ENCODE data around the gene ZNHIT6.
A peak's percentile ranks its signal among the peaks of the same experiment; 100 is the strongest.
"Not testable (repeated sequence)": the region's sequence is repeated elsewhere in the genome, so short reads cannot be mapped to it uniquely, and the experiment has no call there.

ZNHIT6 gene

GRCh38 chr1:85663382-85663781 lies 44.9 kb downstream of the ZNHIT6 start:
- DNase-seq: no peak

GRCh38 chr1:85661767-85662166 lies 46.5 kb downstream of the ZNHIT6 start:
- DNase-seq: no peak

GRCh38 chr1:85660541-85660940 lies 47.7 kb downstream of the ZNHIT6 start:
- no peak for DNase-seq

GRCh38 chr1:85659174-85659573 lies 49.1 kb downstream of the ZNHIT6 start:
- no peak for DNase-seq

- no peak for DNase-seq
Observed at GRCh38 chr1:85656948-85657347, 51.3 kb downstream of the ZNHIT6 start.

GRCh38 chr1:85656256-85656655 lies 52.0 kb downstream of the ZNHIT6 start:
- no peak for DNase-seq

- DNase-seq: no peak
Observed at GRCh38 chr1:85655315-85655714, 52.9 kb downstream of the ZNHIT6 start.

GRCh38 chr1:85654066-85654782 lies 54.0 kb downstream of the ZNHIT6 start:
- DNase-seq: no peak

- no peak for DNase-seq
Observed at GRCh38 chr1:85652327-85652726, 55.9 kb downstream of the ZNHIT6 start.

GRCh38 chr1:85650645-85651044 lies 57.6 kb downstream of the ZNHIT6 start:
- no peak for DNase-seq

- DNase-seq: no peak
Observed at GRCh38 chr1:85649591-85649990, 58.6 kb downstream of the ZNHIT6 start.

GRCh38 chr1:85641598-85642556 lies 66.4 kb downstream of the ZNHIT6 start:
- DNase-seq: peak; percentile 2

- DNase-seq: not testable (repeated sequence)
Observed at GRCh38 chr1:85639920-85640319, 68.3 kb downstream of the ZNHIT6 start.

GRCh38 chr1:85638412-85638811 lies 69.8 kb downstream of the ZNHIT6 start:
- DNase-seq: no peak

- no peak for DNase-seq
Observed at GRCh38 chr1:85630493-85630892, 77.7 kb downstream of the ZNHIT6 start.

- DNase-seq: no peak
Observed at GRCh38 chr1:85629532-85629920, 78.7 kb downstream of the ZNHIT6 start.

- no peak for DNase-seq
Observed at GRCh38 chr1:85628791-85629531, 79.3 kb downstream of the ZNHIT6 start.

GRCh38 chr1:85626818-85627217 lies 81.4 kb downstream of the ZNHIT6 start:
- DNase-seq: no peak

GRCh38 chr1:85624361-85624760 lies 83.9 kb downstream of the ZNHIT6 start:
- DNase-seq: no peak

- DNase-seq: no peak
Observed at GRCh38 chr1:85623061-85623471, 85.2 kb downstream of the ZNHIT6 start.

GRCh38 chr1:85621430-85621829 lies 86.8 kb downstream of the ZNHIT6 start:
- no peak for DNase-seq

GRCh38 chr1:85617633-85618100 lies 90.6 kb downstream of the ZNHIT6 start:
- DNase-seq: no peak

- DNase-seq: no peak
Observed at GRCh38 chr1:85616736-85617135, 91.5 kb downstream of the ZNHIT6 start.

All from NCI-H2171 (cell line).